Mesenteric fat pad (tissue), 1 donor: ENCODE results near the gene PRKRA. TPM values are rescaled to one million over a fixed set of nuclear protein-coding genes. Genes with fewer than 3 reads are reported as not detected.
"Not testable (repeated sequence)": the region's sequence is repeated elsewhere in the genome, so short reads cannot be mapped to it uniquely, and the experiment has no call there.

ENCODE experiments used
- DNase-seq: peaks from one replicate; pipeline ENCODE4 v3.0.0-alpha.2; 2020; ENCODE audit warnings: low spot score
- total RNA-seq: library from RNA; stranded (reverse); fragmentation: NEBNext Ultra II Directional; extraction: Animal tissue kit (Norgen Biotek cat#: 25700); gene quantifications from one replicate; pipeline ENCODE4 v1.2.1, GENCODE V29; 2021
- donor health status: DM: yes; HTN: yes; CAD: no.

The PRKRA gene
- total RNA-seq, 1 donor from 2014 or later, result 42.6 TPM

DNA sequence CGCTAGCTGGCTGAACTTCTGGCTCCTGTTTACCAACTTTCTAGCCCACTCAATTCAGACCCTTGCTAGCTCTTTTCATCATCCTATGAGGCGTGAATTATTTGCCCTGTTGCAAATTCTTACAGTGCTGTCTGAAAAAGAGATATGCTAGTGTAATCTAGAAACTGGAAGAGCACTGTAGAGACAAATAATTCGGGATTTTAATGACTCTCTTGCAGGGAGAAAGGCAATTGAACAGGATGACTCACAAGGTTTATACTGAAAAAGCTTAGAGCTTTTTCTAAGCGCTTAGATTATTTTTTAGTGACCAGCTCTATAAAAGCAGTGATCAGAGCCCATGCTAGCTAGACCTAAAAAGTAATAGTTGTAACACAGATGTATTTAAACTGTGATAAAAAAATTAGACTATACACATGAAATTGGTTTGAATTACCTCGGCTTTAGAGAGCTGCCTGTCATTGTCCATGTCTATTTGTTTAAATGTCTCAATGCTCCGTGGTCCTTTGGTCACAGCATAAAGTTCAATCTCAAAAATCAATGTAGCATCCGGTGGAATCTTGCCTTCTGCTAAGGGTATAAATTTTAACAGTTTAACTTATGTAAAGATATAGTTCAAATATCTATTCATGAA is 18.4 kb upstream of the PRKRA start:
- DNase-seq, result no peak

DNA sequence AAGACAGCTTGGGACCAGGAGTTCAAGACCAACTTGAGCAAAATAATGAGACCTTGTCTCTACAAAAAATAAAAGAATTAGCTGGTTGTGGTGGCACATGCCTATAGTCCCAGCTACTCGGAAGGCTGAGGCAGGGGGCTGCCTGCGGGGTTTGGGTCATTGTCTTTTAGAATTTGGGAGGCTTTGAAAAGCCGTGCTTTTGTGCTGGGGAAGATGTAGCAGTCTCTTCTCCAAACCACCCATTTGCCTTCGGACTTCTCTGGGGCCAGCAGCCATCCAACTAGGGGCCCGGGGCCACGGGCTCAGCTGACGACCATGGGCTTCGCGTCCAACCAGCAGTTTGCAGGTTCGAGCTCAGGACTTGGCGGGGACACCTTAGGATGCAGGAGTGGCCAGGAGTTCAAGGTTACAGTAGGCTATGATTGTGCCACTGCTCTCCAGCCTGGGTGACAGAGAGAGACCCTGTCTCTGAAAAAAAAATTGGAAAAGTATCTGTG is 6.5 kb upstream of the PRKRA start:
- DNase-seq, result no peak

GRCh38 chr2:178455947-178456346 is 5.0 kb upstream of the PRKRA start:
- no peak for DNase-seq

- no peak for DNase-seq
These were observed 1.9 kb upstream of the PRKRA start for GRCh38 chr2:178452870-178453269.

DNA sequence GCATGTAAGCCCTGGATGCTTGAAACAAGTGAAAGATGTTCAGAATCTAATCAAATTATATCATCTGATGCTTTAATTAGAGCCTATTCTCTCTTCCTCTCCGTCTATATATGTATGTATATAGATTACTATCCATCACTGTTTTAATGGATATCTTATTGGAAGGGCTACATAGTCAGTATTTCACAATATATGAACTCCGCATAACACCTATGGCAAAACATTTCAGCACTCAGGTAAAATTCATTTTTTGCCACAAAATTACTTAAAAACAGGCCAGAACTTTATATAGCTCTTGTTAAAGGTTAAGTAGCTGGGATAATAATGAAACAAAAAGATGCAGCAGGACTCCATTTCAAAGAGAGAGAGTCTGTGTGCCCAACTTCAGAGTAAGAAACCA is 1.4 kb upstream of the PRKRA start:
- DNase-seq, result no peak

DNA sequence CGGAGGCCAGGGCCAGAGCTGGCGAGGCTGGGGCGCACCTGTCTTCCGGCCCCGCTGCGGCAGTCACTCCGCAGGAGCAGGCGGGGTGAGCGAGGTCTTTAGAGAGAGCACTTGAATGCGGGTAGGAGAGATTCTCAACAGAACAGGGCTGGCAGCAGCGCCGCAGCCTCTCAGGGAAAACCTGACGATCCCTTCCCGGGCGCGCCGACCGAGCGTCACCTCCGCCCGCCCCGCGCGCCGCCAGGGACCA is 526 bp downstream of the PRKRA start:
- DNase-seq, result no peak

DNA sequence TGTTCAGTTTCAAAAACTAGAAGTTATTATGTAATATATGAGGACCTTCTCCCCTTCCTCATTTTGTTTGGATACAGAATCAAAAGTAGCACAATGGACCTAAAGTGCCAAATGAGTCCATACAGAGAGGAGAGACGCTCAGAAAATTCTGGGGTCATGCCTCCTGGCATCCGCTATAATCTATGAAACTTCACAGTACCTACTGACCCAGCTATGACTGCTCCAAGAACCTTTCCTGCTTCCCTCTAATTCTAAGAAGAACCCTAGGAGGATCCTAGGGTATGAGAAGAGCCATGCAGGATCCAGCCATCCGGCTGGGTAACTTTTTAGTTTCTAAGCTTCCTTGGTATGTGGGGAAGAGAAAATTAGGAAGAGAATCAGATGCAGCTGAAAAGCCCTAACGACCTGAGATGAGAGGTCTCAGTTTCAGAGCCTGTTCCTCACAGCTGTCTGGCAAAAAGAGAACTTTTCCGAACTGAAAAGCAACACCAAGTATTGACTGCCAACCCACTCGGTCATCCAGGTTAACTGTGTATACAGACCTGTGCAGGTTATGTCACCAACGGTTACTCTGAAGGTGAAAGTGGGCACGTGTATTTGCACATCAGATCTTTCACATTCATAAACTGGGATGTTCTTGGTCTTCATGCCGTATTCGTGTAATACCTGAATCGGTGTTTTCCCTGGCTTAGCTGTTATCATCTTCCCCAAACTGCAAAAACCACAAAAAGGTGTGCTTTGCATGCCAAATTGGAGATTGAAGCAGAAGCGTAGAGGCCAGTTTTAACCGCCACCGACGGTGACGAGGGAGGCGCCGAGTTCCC is 1.1 kb downstream of the PRKRA start:
- DNase-seq, result no peak

- DNase-seq, result no peak
These were observed 1.9 kb downstream of the PRKRA start for GRCh38 chr2:178448968-178449661.

DNA sequence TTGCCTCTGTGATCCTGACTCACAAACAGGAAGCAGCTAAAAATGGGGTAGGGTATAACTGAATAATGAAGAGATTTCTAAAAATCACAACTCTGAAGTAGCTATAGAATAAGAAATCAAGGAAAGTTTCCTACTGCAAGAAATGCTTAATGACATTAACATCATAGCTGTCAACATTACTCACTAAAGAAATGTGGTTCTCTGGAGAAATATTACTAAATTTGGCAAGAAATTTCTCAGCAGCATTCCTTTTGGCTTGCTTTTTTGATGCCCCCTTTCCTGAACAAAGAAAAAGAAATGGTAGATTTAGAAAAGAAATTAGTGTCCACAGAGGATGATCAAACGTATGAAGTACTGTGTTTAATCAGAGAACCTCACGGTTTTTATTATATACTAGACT is 9.5 kb downstream of the PRKRA start:
- DNase-seq, result no peak

- no peak for DNase-seq
These were observed 14.3 kb downstream of the PRKRA start for GRCh38 chr2:178436662-178437061.

GRCh38 chr2:178429336-178429735 is 21.6 kb downstream of the PRKRA start:
- no peak for DNase-seq

- DNase-seq, result no peak
These were observed 22.6 kb downstream of the PRKRA start for GRCh38 chr2:178428396-178428806.

DNA sequence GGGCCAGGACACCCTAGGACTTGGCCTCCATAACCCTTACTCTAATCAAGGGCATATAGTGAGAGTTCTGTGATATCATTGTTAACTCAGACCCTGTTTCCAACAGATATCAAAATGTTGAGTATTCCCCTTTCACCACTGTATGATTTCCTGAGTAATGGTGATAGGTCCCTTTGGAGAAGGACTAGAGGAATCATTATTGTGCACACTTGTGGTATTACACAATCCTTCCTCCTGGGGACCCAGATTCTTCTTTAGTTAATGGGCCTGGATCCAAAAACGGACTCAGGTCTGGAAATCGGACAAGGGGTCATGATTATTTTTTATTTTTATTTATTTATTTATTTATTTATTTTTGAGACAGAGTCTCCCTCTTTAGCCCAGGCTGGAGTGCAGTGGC is 23.5 kb downstream of the PRKRA start:
- no peak for DNase-seq

DNA sequence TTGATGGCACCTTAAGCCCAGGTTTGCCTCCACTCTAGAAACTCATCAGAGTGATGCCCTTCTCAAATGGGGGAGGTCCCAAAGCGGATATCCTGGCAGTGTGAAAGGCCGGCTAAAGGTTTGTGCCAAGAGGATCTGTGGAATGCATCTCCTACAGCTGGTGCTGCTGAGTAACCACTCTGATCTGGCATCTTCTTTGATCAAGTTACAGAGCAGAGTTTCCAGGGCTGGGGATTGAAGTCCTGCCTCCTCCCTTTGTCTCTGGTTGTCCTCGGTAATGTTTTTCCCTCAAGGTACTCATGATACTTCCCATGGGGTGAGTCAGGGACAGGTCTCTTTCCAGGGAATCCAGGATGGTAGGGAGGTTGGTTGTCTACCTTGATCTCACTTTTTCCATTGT is 24.6 kb downstream of the PRKRA start:
- DNase-seq, result no peak

GRCh38 chr2:178425255-178425827 is 25.6 kb downstream of the PRKRA start:
- no peak for DNase-seq

DNA sequence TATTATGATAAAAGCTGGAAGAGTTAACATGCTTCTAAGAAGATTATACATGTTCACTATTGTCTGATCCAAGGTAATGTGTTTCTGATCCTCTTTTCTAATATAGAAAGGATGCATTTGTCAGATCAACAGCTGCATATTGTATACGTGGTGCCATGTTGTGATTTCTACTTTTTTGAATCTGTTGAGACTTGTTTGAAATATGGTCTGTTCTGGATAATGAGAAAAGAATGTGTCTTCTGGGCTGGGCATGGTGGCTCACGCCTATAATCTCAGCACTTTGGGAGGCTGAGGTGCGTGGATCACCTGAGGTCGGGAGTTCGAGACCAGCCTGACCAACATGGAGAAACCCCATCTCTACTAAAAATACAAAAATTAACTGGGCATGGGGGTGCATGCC is 27.2 kb downstream of the PRKRA start:
- not testable (repeated sequence) for DNase-seq

DNA sequence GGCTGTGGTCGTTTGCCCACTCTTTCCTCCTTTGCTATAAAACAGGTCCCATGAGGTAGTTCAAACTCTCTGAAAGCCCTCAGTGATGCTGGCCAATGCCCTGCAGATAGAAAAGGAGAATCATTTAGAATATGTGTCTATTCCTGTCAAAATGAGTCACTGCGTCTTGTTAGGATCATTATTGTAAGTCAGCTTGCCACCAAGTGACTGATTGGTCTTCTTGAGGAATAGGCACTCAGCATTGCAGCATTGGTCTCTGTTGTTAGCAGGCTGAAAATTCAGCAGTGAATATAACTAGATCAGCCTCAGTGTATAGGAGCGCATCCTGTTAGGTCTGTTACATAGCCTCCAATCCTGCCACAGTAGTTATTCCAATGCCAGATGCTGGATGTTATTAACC is 28.9 kb downstream of the PRKRA start:
- no peak for DNase-seq

GRCh38 chr2:178420463-178420999 is 30.4 kb downstream of the PRKRA start:
- DNase-seq, result no peak

GRCh38 chr2:178419123-178419522 is 31.9 kb downstream of the PRKRA start:
- DNase-seq, result no peak

DNA sequence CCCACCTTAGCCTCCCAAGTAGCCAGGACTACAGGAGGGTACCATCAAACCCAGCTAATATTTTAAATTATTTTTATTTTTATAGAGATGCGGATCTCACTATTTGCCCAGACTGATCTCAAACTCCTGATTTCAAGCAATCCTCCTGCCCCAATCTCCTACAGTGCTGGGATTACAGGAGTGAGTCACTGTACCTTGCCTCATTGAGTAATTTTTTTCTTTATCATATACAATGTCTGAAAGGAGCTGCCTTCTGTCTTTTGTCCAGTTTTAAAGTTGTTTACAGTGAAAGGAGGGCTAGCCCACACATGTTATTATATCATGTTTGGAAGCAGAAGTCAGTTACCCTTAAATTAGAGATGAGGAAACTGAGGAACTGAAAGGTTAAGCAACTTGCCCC is 32.5 kb downstream of the PRKRA start:
- no peak for DNase-seq

GRCh38 chr2:178417916-178418315 is 33.1 kb downstream of the PRKRA start:
- no peak for DNase-seq

- DNase-seq, result no peak
These were observed 35.0 kb downstream of the PRKRA start for GRCh38 chr2:178415979-178416378.
